ENCODE measurements around the gene RANBP6. TPM values are rescaled to one million over a fixed set of nuclear protein-coding genes. Genes with fewer than 3 reads are reported as not detected.

Gene RANBP6
- total RNA-seq, 2 donors from 2014 or later, result 19.5 to 21.3 TPM

DNA sequence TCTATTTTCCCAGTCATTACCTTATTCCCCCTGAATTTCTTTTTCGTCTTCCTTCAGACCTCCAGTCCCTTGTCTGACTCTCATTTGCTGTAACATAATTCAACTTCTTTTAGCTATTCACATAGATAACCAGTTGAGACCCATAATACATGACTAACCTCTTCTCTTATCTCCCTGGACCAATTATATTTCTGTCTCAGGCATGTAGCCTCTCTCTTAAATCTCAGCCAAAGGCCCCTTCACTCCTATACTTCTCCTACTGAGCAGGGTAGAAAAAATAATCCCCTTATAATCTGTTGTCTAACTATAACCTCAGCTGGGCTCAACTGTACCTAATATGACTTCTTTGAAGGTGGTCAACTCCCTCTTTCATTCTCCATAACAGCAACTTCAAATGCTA lies 20.9 kb downstream of the RANBP6 start:
- H3K4me3 Mint-ChIP-seq, result no peak overlapping the region

GRCh38 chr9:5988265-5988664 lies 27.2 kb downstream of the RANBP6 start:
- Histone ChIP-seq H3K27me3 (ENCODE audit: control insufficient read depth, insufficient read depth, low read length, poor library complexity, severe bottlenecking) (no peaks in the 10 kb centered on the region), H3K9me3 (ENCODE audit: control insufficient read depth, low read length) (no peaks in the 10 kb centered on the region), H3K36me3 (ENCODE audit: control insufficient read depth, insufficient read depth, low read length) (peaks cover 18% of the 10 kb centered on the region), H3K9ac (ENCODE audit: extremely low read depth, low read length, poor library complexity, severe bottlenecking) (no peak overlapping the region), H3K4me1 (ENCODE audit: control insufficient read depth, insufficient read depth, low read length) (no peaks in the 10 kb centered on the region), H3K27ac (ENCODE audit: low read depth, low read length) (no peak overlapping the region), H3K4me3 (ENCODE audit: low read length) (no peak overlapping the region)
- TF ChIP-seq, protein P1, sequence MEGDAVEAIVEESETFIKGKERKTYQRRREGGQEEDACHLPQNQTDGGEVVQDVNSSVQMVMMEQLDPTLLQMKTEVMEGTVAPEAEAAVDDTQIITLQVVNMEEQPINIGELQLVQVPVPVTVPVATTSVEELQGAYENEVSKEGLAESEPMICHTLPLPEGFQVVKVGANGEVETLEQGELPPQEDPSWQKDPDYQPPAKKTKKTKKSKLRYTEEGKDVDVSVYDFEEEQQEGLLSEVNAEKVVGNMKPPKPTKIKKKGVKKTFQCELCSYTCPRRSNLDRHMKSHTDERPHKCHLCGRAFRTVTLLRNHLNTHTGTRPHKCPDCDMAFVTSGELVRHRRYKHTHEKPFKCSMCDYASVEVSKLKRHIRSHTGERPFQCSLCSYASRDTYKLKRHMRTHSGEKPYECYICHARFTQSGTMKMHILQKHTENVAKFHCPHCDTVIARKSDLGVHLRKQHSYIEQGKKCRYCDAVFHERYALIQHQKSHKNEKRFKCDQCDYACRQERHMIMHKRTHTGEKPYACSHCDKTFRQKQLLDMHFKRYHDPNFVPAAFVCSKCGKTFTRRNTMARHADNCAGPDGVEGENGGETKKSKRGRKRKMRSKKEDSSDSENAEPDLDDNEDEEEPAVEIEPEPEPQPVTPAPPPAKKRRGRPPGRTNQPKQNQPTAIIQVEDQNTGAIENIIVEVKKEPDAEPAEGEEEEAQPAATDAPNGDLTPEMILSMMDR (conservative IDR thresholded peaks at IDR 0.05), result no peak
- no peak overlapping the region for H3K27ac Mint-ChIP-seq
- peaks cover 2% of the 10 kb centered on the region for H3K4me1 Mint-ChIP-seq
- no peak for DNase-seq
- no peaks in the 10 kb centered on the region for H3K27me3 Mint-ChIP-seq (ENCODE audit: insufficient read depth)
- no peaks in the 10 kb centered on the region for H3K9me3 Mint-ChIP-seq
- H3K4me3 Mint-ChIP-seq, result no peak overlapping the region
- WGBS, 2 experiments (ENCODE audit: insufficient coverage in 1 of 2, insufficient read length in 1 of 2), result 96 to 100% methylated on average over 5 of the region's 5 CpGs
- peaks cover 25% of the 10 kb centered on the region for H3K36me3 Mint-ChIP-seq (ENCODE audit: low read depth)

More for the DNA sequence above, 20.9 kb downstream of the RANBP6 start:
- no peaks in the 10 kb centered on the region for H3K27me3 Mint-ChIP-seq (ENCODE audit: insufficient read depth)
- Histone ChIP-seq H3K27ac (ENCODE audit: low read depth, low read length) (no peak overlapping the region), H3K9ac (ENCODE audit: extremely low read depth, low read length, poor library complexity, severe bottlenecking) (no peak overlapping the region), H3K36me3 (ENCODE audit: control insufficient read depth, insufficient read depth, low read length) (no peaks in the 10 kb centered on the region), H3K4me1 (ENCODE audit: control insufficient read depth, insufficient read depth, low read length) (peaks cover 6% of the 10 kb centered on the region), H3K9me3 (ENCODE audit: control insufficient read depth, low read length) (no peaks in the 10 kb centered on the region), H3K4me3 (ENCODE audit: low read length) (no peak overlapping the region), H3K27me3 (ENCODE audit: control insufficient read depth, insufficient read depth, low read length, poor library complexity, severe bottlenecking) (no peaks in the 10 kb centered on the region)
- TF ChIP-seq, protein P1 (conservative IDR thresholded peaks at IDR 0.05), result no peak
- H3K36me3 Mint-ChIP-seq (ENCODE audit: low read depth), result no peaks in the 10 kb centered on the region
- H3K4me1 Mint-ChIP-seq, result peaks cover 20% of the 10 kb centered on the region
- WGBS, 2 experiments (ENCODE audit: insufficient coverage in 1 of 2, insufficient read length in 1 of 2), result 87 to 100% methylated on average over 1 of the region's 1 CpG
- DNase-seq, result no peak
- no peaks in the 10 kb centered on the region for H3K9me3 Mint-ChIP-seq
- H3K27ac Mint-ChIP-seq, result no peak overlapping the region

- H3K27me3 ChIP-seq (ENCODE audit: control insufficient read depth, insufficient read depth, low read length, poor library complexity, severe bottlenecking), result no peaks in the 10 kb centered on the region
- 86 to 90% methylated on average over 1 to 2 of the region's 2 CpGs for WGBS, 2 experiments (ENCODE audit: insufficient coverage in 1 of 2, insufficient read length in 1 of 2)
- H3K27me3 Mint-ChIP-seq (ENCODE audit: insufficient read depth), result no peaks in the 10 kb centered on the region
Measured at GRCh38 chr9:5983042-5983441, 32.4 kb downstream of the RANBP6 start.

More at GRCh38 chr9:5983042-5983441, 32.4 kb downstream of the RANBP6 start:
- Histone ChIP-seq H3K36me3 (ENCODE audit: control insufficient read depth, insufficient read depth, low read length) (peaks cover 22% of the 10 kb centered on the region), H3K9ac (ENCODE audit: extremely low read depth, low read length, poor library complexity, severe bottlenecking) (no peak overlapping the region), H3K27ac (ENCODE audit: low read depth, low read length) (no peak overlapping the region), H3K4me3 (ENCODE audit: low read length) (no peak overlapping the region), H3K9me3 (ENCODE audit: control insufficient read depth, low read length) (no peaks in the 10 kb centered on the region), H3K4me1 (ENCODE audit: control insufficient read depth, insufficient read depth, low read length) (no peaks in the 10 kb centered on the region)
- Mint-ChIP-seq H3K9me3 (no peaks in the 10 kb centered on the region), H3K36me3 (ENCODE audit: low read depth) (peaks cover 33% of the 10 kb centered on the region), H3K4me1 (peaks cover 11% of the 10 kb centered on the region), H3K27ac (no peak overlapping the region), H3K4me3 (no peak overlapping the region)
- TF ChIP-seq, protein P1 (conservative IDR thresholded peaks at IDR 0.05), result no peak
- DNase-seq, result no peak
